ENCODE measurements around the gene CHAD. TPM values are rescaled to one million over a fixed set of nuclear protein-coding genes. Genes with fewer than 3 reads are reported as not detected.

Gene CHAD
- polyA plus RNA-seq, 1 of the 3 experiments (the other 2 are of a cell fraction) = not detected

- peak within 1 kb of the TSS; percentile 22 to 48; a peak in 3 of 4 replicates for H3K27ac ChIP-seq (ENCODE audit: low read depth in 2 of 2, low read length in 1 of 2)
- no peaks in the 10 kb centered on the region for H3K36me3 ChIP-seq (replicated peaks in 1 of 2; ENCODE audit: control insufficient read depth in 1 of 2, insufficient read depth in 2 of 2, low read length in 1 of 2)
- DNase-seq = peak; percentile 98
- TF ChIP-seq TAF1 (IDR thresholded peaks at IDR 0.05; ENCODE audit: borderline replicate concordance, low read depth, low read length) = peak; percentile 40; the same call in 1 of the 2 replicates
- no peak for TF ChIP-seq FOXM1 (IDR thresholded peaks at IDR 0.05; ENCODE audit: low read depth)
- TF ChIP-seq MAX (IDR thresholded peaks at IDR 0.05; ENCODE audit: low read depth) = peak; percentile 72
- TF ChIP-seq POLR2AphosphoS5 (IDR thresholded peaks at IDR 0.05; ENCODE audit: low read depth, low read length) = peak; percentile 78; the same call in 1 of the 2 replicates
- no peak for TF ChIP-seq RAD21 (IDR thresholded peaks at IDR 0.05; ENCODE audit: low read length)
- no peak for TF ChIP-seq MEF2A (IDR thresholded peaks at IDR 0.05; ENCODE audit: borderline replicate concordance, low read depth)
- TF ChIP-seq PBX3 (IDR thresholded peaks at IDR 0.05) = no peak
- TF ChIP-seq NRF1 (IDR thresholded peaks at IDR 0.05; ENCODE audit: low read depth, low read length) = peak; percentile 75
- TF ChIP-seq CHD2 (IDR thresholded peaks at IDR 0.05; ENCODE audit: low read length, partially characterized antibody) = peak; percentile 39
- TF ChIP-seq MXI1 (IDR thresholded peaks at IDR 0.05; ENCODE audit: low read depth, low read length) = peak; percentile 75; the same call in 1 of the 2 replicates
- no peaks in the 10 kb centered on the region for H3K79me2 ChIP-seq (ENCODE audit: insufficient read depth)
- H3K27me3 ChIP-seq (ENCODE audit: insufficient read depth) = no peaks in the 10 kb centered on the region
- H3K4me1 ChIP-seq (ENCODE audit: control insufficient read depth in 1 of 2, insufficient read depth in 2 of 2, low read depth in 1 of 2, low read length in 1 of 2) = peaks cover 0 to 14% of the 10 kb centered on the region in 2 experiments; a peak in 1 of 4 replicates
- H3K9me3 ChIP-seq = no peaks in the 10 kb centered on the region
- ChIA-PET POLR2A (no interaction called here), CTCF (interaction anchor here (1.2 to 13.3 kb wide), 4 partner anchors 10 to 111 kb away, joined by 4 to 183 read pairs (median 44); partner anchors contain the start of genes LRRC59 and RSAD1)
- H3K9ac ChIP-seq = peak within 1 kb of the TSS; percentile 63
- H3K9me2 ChIP-seq = no peaks in the 10 kb centered on the region
- no peaks in the 10 kb centered on the region for H3F3A ChIP-seq (replicated peaks; ENCODE audit: insufficient read depth)
- peak within 1 kb of the TSS; percentile 73 for H3K4me2 ChIP-seq
- H4K20me1 ChIP-seq (ENCODE audit: insufficient read depth) = no peaks in the 10 kb centered on the region
- 27% methylated on average over 35 of the region's 66 CpGs for WGBS (ENCODE audit: low lambda C conversion rate)
- H2AFZ ChIP-seq (ENCODE audit: low read depth) = peak within 1 kb of the TSS; percentile 99
- peak within 1 kb of the TSS; percentile 62 to 65 for H3K4me3 ChIP-seq (ENCODE audit: low read depth in 2 of 2, low read length in 1 of 2)
Measured at GRCh38 chr17:50507871-50508572, 39.3 kb upstream of the CHAD start, which contains the start of gene MYCBPAP. Gene MYCBPAP (plus strand): TSS chr17:50508439. CDS start chr17:50508675, 236 bp downstream.

GRCh38 chr17:50506298-50506697 lies 37.6 kb upstream of the CHAD start:
- DNase-seq = no peak
- H4K20me1 ChIP-seq (ENCODE audit: insufficient read depth) = no peaks in the 10 kb centered on the region
- H3K9me3 ChIP-seq = no peaks in the 10 kb centered on the region
- no peak for TF ChIP-seq RXRA (IDR thresholded peaks at IDR 0.05; ENCODE audit: borderline replicate concordance, low read depth)
- no peak for TF ChIP-seq FOXM1 (IDR thresholded peaks at IDR 0.05; ENCODE audit: low read depth)
- TF ChIP-seq MAX (IDR thresholded peaks at IDR 0.05; ENCODE audit: low read depth) = no peak
- TF ChIP-seq CHD2 (IDR thresholded peaks at IDR 0.05; ENCODE audit: low read length, partially characterized antibody) = no peak
- TF ChIP-seq ZBTB33 (IDR thresholded peaks at IDR 0.05; ENCODE audit: borderline replicate concordance, low read depth) = no peak
- TF ChIP-seq GABPA (IDR thresholded peaks at IDR 0.05; ENCODE audit: low read depth) = no peak
- TF ChIP-seq EZH2phosphoT487 (IDR thresholded peaks at IDR 0.05; ENCODE audit: borderline replicate concordance, low read depth) = no peak
- TF ChIP-seq TEAD4 (IDR thresholded peaks at IDR 0.05; ENCODE audit: borderline replicate concordance, insufficient read depth) = no peak
- TF ChIP-seq RFX5 (IDR thresholded peaks at IDR 0.05; ENCODE audit: low read length) = no peak
- no peak for TF ChIP-seq MXI1 (IDR thresholded peaks at IDR 0.05; ENCODE audit: low read depth, low read length)
- TF ChIP-seq RCOR1 (IDR thresholded peaks at IDR 0.05; ENCODE audit: low read length) = no peak
- H3K36me3 ChIP-seq (replicated peaks in 1 of 2; ENCODE audit: control insufficient read depth in 1 of 2, insufficient read depth in 2 of 2, low read length in 1 of 2) = no peaks in the 10 kb centered on the region
- H3K27ac ChIP-seq (ENCODE audit: low read depth in 2 of 2, low read length in 1 of 2) = no peak overlapping the region
- H3F3A ChIP-seq (replicated peaks; ENCODE audit: insufficient read depth) = no peaks in the 10 kb centered on the region
- H2AFZ ChIP-seq (ENCODE audit: low read depth) = no peak overlapping the region
- no peaks in the 10 kb centered on the region for H3K27me3 ChIP-seq (ENCODE audit: insufficient read depth)
- no peaks in the 10 kb centered on the region for H3K9me2 ChIP-seq
- no peaks in the 10 kb centered on the region for H3K79me2 ChIP-seq (ENCODE audit: insufficient read depth)
- CTCF ChIA-PET = interaction anchor here (0.9 to 13.3 kb wide), 8 partner anchors 8 to 306 kb away, joined by 3 to 183 read pairs (median 4); partner anchors contain the start of genes EPN3, LRRC59 and RSAD1
- no peak overlapping the region for H3K9ac ChIP-seq
- POLR2A ChIA-PET = no interaction called here
- H3K4me3 ChIP-seq (ENCODE audit: low read depth in 2 of 2, low read length in 1 of 2) = no peak overlapping the region
- WGBS (ENCODE audit: low lambda C conversion rate) = 77% methylated on average over 7 of the region's 7 CpGs
- peaks cover 0 to 14% of the 10 kb centered on the region in 2 experiments; a peak in 1 of 4 replicates for H3K4me1 ChIP-seq (ENCODE audit: control insufficient read depth in 1 of 2, insufficient read depth in 2 of 2, low read depth in 1 of 2, low read length in 1 of 2)
- H3K4me2 ChIP-seq = no peak overlapping the region
